Measurements from ENCODE around the gene CAMSAP1. TPM values are rescaled to one million over a fixed set of nuclear protein-coding genes. Genes with fewer than 3 reads are reported as not detected.

Gene CAMSAP1
- total RNA-seq, 1 donor from 2014 or later, result 31.1 TPM

- DNase-seq (ENCODE audit: low read depth), result no peak
- no peak overlapping the region for H3K4me3 ChIP-seq (ENCODE audit: low read depth, low read length)
- TF ChIP-seq CTCF (conservative IDR thresholded peaks at IDR 0.05; ENCODE audit: low read depth, low read length), result no peak
Observed at GRCh38 chr9:135814421-135815095, 92.8 kb downstream of the CAMSAP1 start.

- no peak for DNase-seq (ENCODE audit: low read depth)
- H3K4me3 ChIP-seq (ENCODE audit: low read depth, low read length), result no peak overlapping the region
- no peak for TF ChIP-seq CTCF (conservative IDR thresholded peaks at IDR 0.05; ENCODE audit: low read depth, low read length)
Observed at GRCh38 chr9:135813671-135814290, 93.6 kb downstream of the CAMSAP1 start.

- no peak overlapping the region for H3K4me3 ChIP-seq (ENCODE audit: low read depth, low read length)
- DNase-seq (ENCODE audit: low read depth), result no peak
- no peak for TF ChIP-seq CTCF (conservative IDR thresholded peaks at IDR 0.05; ENCODE audit: low read depth, low read length)
Observed at GRCh38 chr9:135812961-135813360, 94.4 kb downstream of the CAMSAP1 start.

- no peak for DNase-seq (ENCODE audit: low read depth)
- no peak for TF ChIP-seq CTCF (conservative IDR thresholded peaks at IDR 0.05; ENCODE audit: low read depth, low read length)
Observed at GRCh38 chr9:135811801-135812200, 95.5 kb downstream of the CAMSAP1 start.

GRCh38 chr9:135810806-135811575 is 96.4 kb downstream of the CAMSAP1 start:
- no peak for DNase-seq (ENCODE audit: low read depth)
- no peak for TF ChIP-seq CTCF (conservative IDR thresholded peaks at IDR 0.05; ENCODE audit: low read depth, low read length)
- no peak overlapping the region for H3K4me3 ChIP-seq (ENCODE audit: low read depth, low read length)

More at GRCh38 chr9:135811801-135812200, 95.5 kb downstream of the CAMSAP1 start:
- no peak overlapping the region for H3K4me3 ChIP-seq (ENCODE audit: low read depth, low read length)

GRCh38 chr9:135809166-135809565 is 98.2 kb downstream of the CAMSAP1 start:
- no peak overlapping the region for H3K4me3 ChIP-seq (ENCODE audit: low read depth, low read length)
- no peak for DNase-seq (ENCODE audit: low read depth)

More at GRCh38 chr9:135809166-135809565, 98.2 kb downstream of the CAMSAP1 start:
- TF ChIP-seq CTCF (conservative IDR thresholded peaks at IDR 0.05; ENCODE audit: low read depth, low read length), result no peak

Measured in epithelial cell of proximal tubule (primary cell).